ENCODE measurements around the gene SOX6. TPM values are rescaled to one million over a fixed set of nuclear protein-coding genes. Genes with fewer than 3 reads are reported as not detected.
A peak's percentile ranks its signal among the peaks of the same experiment; 100 is the strongest.

The SOX6 gene
- polyA plus RNA-seq, 1 donor: 44.1 TPM

GRCh38 chr11:16011396-16011795 lies 344.9 kb downstream of the SOX6 start:
- H3K4me3 ChIP-seq (ENCODE audit: low read length): no peak overlapping the region
- peaks cover 22% of the 10 kb centered on the region for H3K36me3 ChIP-seq (ENCODE audit: control insufficient read depth, insufficient read depth, low read length)
- H3K27ac ChIP-seq (ENCODE audit: low read length): no peak overlapping the region
- H3K27me3 ChIP-seq (ENCODE audit: control insufficient read depth, insufficient read depth, low read length): no peaks in the 10 kb centered on the region
- H3K4me1 ChIP-seq (ENCODE audit: control insufficient read depth, insufficient read depth, low read length): no peaks in the 10 kb centered on the region
- no peak for DNase-seq
- H3K9me3 ChIP-seq (ENCODE audit: control insufficient read depth, low read depth, low read length): no peaks in the 10 kb centered on the region

- Histone ChIP-seq H3K4me1 (ENCODE audit: control insufficient read depth, insufficient read depth, low read length) (no peaks in the 10 kb centered on the region), H3K9me3 (ENCODE audit: control insufficient read depth, low read depth, low read length) (no peaks in the 10 kb centered on the region), H3K27ac (ENCODE audit: low read length) (no peak overlapping the region), H3K4me3 (ENCODE audit: low read length) (no peak overlapping the region), H3K36me3 (ENCODE audit: control insufficient read depth, insufficient read depth, low read length) (peaks cover 15% of the 10 kb centered on the region), H3K27me3 (ENCODE audit: control insufficient read depth, insufficient read depth, low read length) (no peaks in the 10 kb centered on the region)
- no peak for DNase-seq
- WGBS (ENCODE audit: insufficient coverage, low lambda C conversion rate): no CpG with 5 or more reads among the region's 1 CpG
Measured at GRCh38 chr11:16009021-16009420, 347.3 kb downstream of the SOX6 start.

GRCh38 chr11:16007514-16007913 lies 348.8 kb downstream of the SOX6 start:
- DNase-seq: no peak
- no CpG with 5 or more reads among the region's 3 CpGs for WGBS (ENCODE audit: insufficient coverage, low lambda C conversion rate)
- Histone ChIP-seq H3K27ac (ENCODE audit: low read length) (no peak overlapping the region), H3K27me3 (ENCODE audit: control insufficient read depth, insufficient read depth, low read length) (no peaks in the 10 kb centered on the region), H3K36me3 (ENCODE audit: control insufficient read depth, insufficient read depth, low read length) (peaks cover 12% of the 10 kb centered on the region), H3K4me3 (ENCODE audit: low read length) (no peak overlapping the region), H3K4me1 (ENCODE audit: control insufficient read depth, insufficient read depth, low read length) (peaks cover 1% of the 10 kb centered on the region), H3K9me3 (ENCODE audit: control insufficient read depth, low read depth, low read length) (no peaks in the 10 kb centered on the region)

- Histone ChIP-seq H3K9me3 (ENCODE audit: control insufficient read depth, low read depth, low read length) (no peaks in the 10 kb centered on the region), H3K27ac (ENCODE audit: low read length) (no peak overlapping the region)
Measured at GRCh38 chr11:16002942-16003341, 353.4 kb downstream of the SOX6 start.

GRCh38 chr11:16001899-16002426 lies 354.4 kb downstream of the SOX6 start:
- Histone ChIP-seq H3K36me3 (ENCODE audit: control insufficient read depth, insufficient read depth, low read length) (no peaks in the 10 kb centered on the region), H3K9me3 (ENCODE audit: control insufficient read depth, low read depth, low read length) (no peaks in the 10 kb centered on the region), H3K27me3 (ENCODE audit: control insufficient read depth, insufficient read depth, low read length) (no peaks in the 10 kb centered on the region), H3K4me1 (ENCODE audit: control insufficient read depth, insufficient read depth, low read length) (peaks cover 7% of the 10 kb centered on the region), H3K4me3 (ENCODE audit: low read length) (no peak overlapping the region), H3K27ac (ENCODE audit: low read length) (peak overlapping the region; percentile 47)
- peak; percentile 73 to 93 for DNase-seq
- WGBS (ENCODE audit: insufficient coverage, low lambda C conversion rate): no CpG with 5 or more reads among the region's 4 CpGs

More at GRCh38 chr11:16002942-16003341, 353.4 kb downstream of the SOX6 start:
- Histone ChIP-seq H3K4me3 (ENCODE audit: low read length) (no peak overlapping the region), H3K36me3 (ENCODE audit: control insufficient read depth, insufficient read depth, low read length) (peaks cover 7% of the 10 kb centered on the region), H3K4me1 (ENCODE audit: control insufficient read depth, insufficient read depth, low read length) (peaks cover 7% of the 10 kb centered on the region), H3K27me3 (ENCODE audit: control insufficient read depth, insufficient read depth, low read length) (no peaks in the 10 kb centered on the region)
- WGBS (ENCODE audit: insufficient coverage, low lambda C conversion rate): no CpG with 5 or more reads among the region's 1 CpG
- DNase-seq: no peak

- Histone ChIP-seq H3K4me1 (ENCODE audit: control insufficient read depth, insufficient read depth, low read length) (peaks cover 7% of the 10 kb centered on the region), H3K9me3 (ENCODE audit: control insufficient read depth, low read depth, low read length) (no peaks in the 10 kb centered on the region), H3K27ac (ENCODE audit: low read length) (peak overlapping the region; percentile 47), H3K36me3 (ENCODE audit: control insufficient read depth, insufficient read depth, low read length) (peaks cover 3% of the 10 kb centered on the region), H3K4me3 (ENCODE audit: low read length) (no peak overlapping the region), H3K27me3 (ENCODE audit: control insufficient read depth, insufficient read depth, low read length) (no peaks in the 10 kb centered on the region)
- DNase-seq: peak in 1 of 2 donors; percentile 9
- WGBS (ENCODE audit: insufficient coverage, low lambda C conversion rate): no CpG with 5 or more reads among the region's 4 CpGs
Measured at GRCh38 chr11:16001044-16001568, 355.2 kb downstream of the SOX6 start.

- WGBS (ENCODE audit: insufficient coverage, low lambda C conversion rate): 100% methylated on average over 1 of the region's 1 CpG
Measured at GRCh38 chr11:16000065-16000464, 356.3 kb downstream of the SOX6 start.

GRCh38 chr11:15993345-15993744 lies 363.0 kb downstream of the SOX6 start:
- Histone ChIP-seq H3K4me3 (ENCODE audit: low read length) (no peak overlapping the region), H3K36me3 (ENCODE audit: control insufficient read depth, insufficient read depth, low read length) (peaks cover 13% of the 10 kb centered on the region), H3K4me1 (ENCODE audit: control insufficient read depth, insufficient read depth, low read length) (no peaks in the 10 kb centered on the region), H3K27ac (ENCODE audit: low read length) (no peak overlapping the region), H3K9me3 (ENCODE audit: control insufficient read depth, low read depth, low read length) (no peaks in the 10 kb centered on the region), H3K27me3 (ENCODE audit: control insufficient read depth, insufficient read depth, low read length) (no peaks in the 10 kb centered on the region)
- WGBS (ENCODE audit: insufficient coverage, low lambda C conversion rate): no CpG with 5 or more reads among the region's 4 CpGs
- no peak for DNase-seq

More at GRCh38 chr11:16000065-16000464, 356.3 kb downstream of the SOX6 start:
- no peak overlapping the region for H3K4me3 ChIP-seq (ENCODE audit: low read length)
- DNase-seq: no peak
- no peaks in the 10 kb centered on the region for H3K9me3 ChIP-seq (ENCODE audit: control insufficient read depth, low read depth, low read length)
- H3K27ac ChIP-seq (ENCODE audit: low read length): no peak overlapping the region
- H3K4me1 ChIP-seq (ENCODE audit: control insufficient read depth, insufficient read depth, low read length): peaks cover 7% of the 10 kb centered on the region
- H3K36me3 ChIP-seq (ENCODE audit: control insufficient read depth, insufficient read depth, low read length): peaks cover 3% of the 10 kb centered on the region
- H3K27me3 ChIP-seq (ENCODE audit: control insufficient read depth, insufficient read depth, low read length): no peaks in the 10 kb centered on the region

GRCh38 chr11:15991215-15991614 lies 365.1 kb downstream of the SOX6 start:
- no peak overlapping the region for H3K4me3 ChIP-seq (ENCODE audit: low read length)
- H3K27ac ChIP-seq (ENCODE audit: low read length): no peak overlapping the region
- H3K9me3 ChIP-seq (ENCODE audit: control insufficient read depth, low read depth, low read length): no peaks in the 10 kb centered on the region
- WGBS (ENCODE audit: insufficient coverage, low lambda C conversion rate): no CpG with 5 or more reads among the region's 3 CpGs
- peaks cover 15% of the 10 kb centered on the region for H3K36me3 ChIP-seq (ENCODE audit: control insufficient read depth, insufficient read depth, low read length)
- H3K4me1 ChIP-seq (ENCODE audit: control insufficient read depth, insufficient read depth, low read length): no peaks in the 10 kb centered on the region
- H3K27me3 ChIP-seq (ENCODE audit: control insufficient read depth, insufficient read depth, low read length): no peaks in the 10 kb centered on the region
- no peak for DNase-seq

- peaks cover 26% of the 10 kb centered on the region for H3K36me3 ChIP-seq (ENCODE audit: control insufficient read depth, insufficient read depth, low read length)
- H3K4me1 ChIP-seq (ENCODE audit: control insufficient read depth, insufficient read depth, low read length): no peaks in the 10 kb centered on the region
- no peak for DNase-seq
- H3K27me3 ChIP-seq (ENCODE audit: control insufficient read depth, insufficient read depth, low read length): no peaks in the 10 kb centered on the region
- H3K4me3 ChIP-seq (ENCODE audit: low read length): no peak overlapping the region
- no CpG with 5 or more reads among the region's 1 CpG for WGBS (ENCODE audit: insufficient coverage, low lambda C conversion rate)
- no peaks in the 10 kb centered on the region for H3K9me3 ChIP-seq (ENCODE audit: control insufficient read depth, low read depth, low read length)
- no peak overlapping the region for H3K27ac ChIP-seq (ENCODE audit: low read length)
Measured at GRCh38 chr11:15989685-15990084, 366.7 kb downstream of the SOX6 start.

GRCh38 chr11:15988693-15989231 lies 367.6 kb downstream of the SOX6 start:
- Histone ChIP-seq H3K27ac (ENCODE audit: low read length) (no peak overlapping the region), H3K9me3 (ENCODE audit: control insufficient read depth, low read depth, low read length) (no peaks in the 10 kb centered on the region), H3K36me3 (ENCODE audit: control insufficient read depth, insufficient read depth, low read length) (peaks cover 26% of the 10 kb centered on the region), H3K4me1 (ENCODE audit: control insufficient read depth, insufficient read depth, low read length) (no peaks in the 10 kb centered on the region), H3K4me3 (ENCODE audit: low read length) (no peak overlapping the region), H3K27me3 (ENCODE audit: control insufficient read depth, insufficient read depth, low read length) (no peaks in the 10 kb centered on the region)
- no CpG with 5 or more reads among the region's 14 CpGs for WGBS (ENCODE audit: insufficient coverage, low lambda C conversion rate)
- no peak for DNase-seq
